Upper lobe of left lung (tissue), 4 donors: Measurements from ENCODE around the gene HBG2.

ENCODE experiments used
- POLR2A ChIP-seq, 4 donors: fragments of 450-650 bp; IDR thresholded peaks; one replicate each; pipeline ENCODE4 v1.5.1; 2016 to 2017; ENCODE audit warnings: antibody characterized with exemption in 4 of 4, mild to moderate bottlenecking in 2 of 4
- POLR2AphosphoS5 ChIP-seq, 2 donors: sonication (generic); formaldehyde crosslinking; IDR thresholded peaks; one replicate each; pipeline ENCODE4 v1.5.1; 2017; ENCODE audit warnings: antibody characterized with exemption in 2 of 2
- TF ChIP-seq, protein P1 (sequence below), 6 experiments: fragments of 450-650 bp in 4 of 6; fragments of 200-600 bp in 2 of 6; sonication (generic) in 2 of 6; IDR thresholded peaks; one replicate each; pipeline ENCODE4 v1.5.1; 2016 to 2019; ENCODE audit warnings: antibody characterized with exemption in 6 of 6

DNA sequence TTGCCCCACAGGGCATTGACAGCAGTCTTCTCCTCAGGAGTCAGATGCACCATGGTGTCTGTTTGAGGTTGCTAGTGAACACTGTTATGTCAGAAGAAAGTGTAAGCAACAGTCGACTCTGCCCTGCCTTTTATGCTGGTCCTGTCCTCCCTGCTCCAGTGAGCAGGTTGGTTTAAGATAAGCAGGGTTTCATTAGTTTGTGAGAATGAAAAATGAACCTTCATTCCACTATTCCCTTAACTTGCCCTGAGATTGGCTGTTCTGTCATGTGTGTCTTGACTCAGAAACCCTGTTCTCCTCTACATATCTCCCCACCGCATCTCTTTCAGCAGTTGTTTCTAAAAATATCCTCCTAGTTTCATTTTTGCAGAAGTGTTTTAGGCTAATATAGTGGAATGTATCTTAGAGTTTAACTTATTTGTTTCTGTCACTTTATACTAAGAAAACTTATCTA is 20.2 kb downstream of the HBG2 start, which contains the start of gene HBD:
- TF ChIP-seq, protein P1, sequence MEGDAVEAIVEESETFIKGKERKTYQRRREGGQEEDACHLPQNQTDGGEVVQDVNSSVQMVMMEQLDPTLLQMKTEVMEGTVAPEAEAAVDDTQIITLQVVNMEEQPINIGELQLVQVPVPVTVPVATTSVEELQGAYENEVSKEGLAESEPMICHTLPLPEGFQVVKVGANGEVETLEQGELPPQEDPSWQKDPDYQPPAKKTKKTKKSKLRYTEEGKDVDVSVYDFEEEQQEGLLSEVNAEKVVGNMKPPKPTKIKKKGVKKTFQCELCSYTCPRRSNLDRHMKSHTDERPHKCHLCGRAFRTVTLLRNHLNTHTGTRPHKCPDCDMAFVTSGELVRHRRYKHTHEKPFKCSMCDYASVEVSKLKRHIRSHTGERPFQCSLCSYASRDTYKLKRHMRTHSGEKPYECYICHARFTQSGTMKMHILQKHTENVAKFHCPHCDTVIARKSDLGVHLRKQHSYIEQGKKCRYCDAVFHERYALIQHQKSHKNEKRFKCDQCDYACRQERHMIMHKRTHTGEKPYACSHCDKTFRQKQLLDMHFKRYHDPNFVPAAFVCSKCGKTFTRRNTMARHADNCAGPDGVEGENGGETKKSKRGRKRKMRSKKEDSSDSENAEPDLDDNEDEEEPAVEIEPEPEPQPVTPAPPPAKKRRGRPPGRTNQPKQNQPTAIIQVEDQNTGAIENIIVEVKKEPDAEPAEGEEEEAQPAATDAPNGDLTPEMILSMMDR (IDR thresholded peaks at IDR 0.05): no peak
- TF ChIP-seq POLR2A (IDR thresholded peaks at IDR 0.05) (no peak), POLR2AphosphoS5 (IDR thresholded peaks at IDR 0.05) (no peak)
